Nephron progenitor cell (in vitro differentiated cells): ENCODE data around the gene LGALS8.

Source experiments
- DNase-seq: peaks from one replicate; pipeline ENCODE4 v3.0.0; 2021
- H3K27ac Mint-ChIP-seq: 2 replicates; pipeline ENCODE4 v1.8.0; 2021; ENCODE audit warnings: mild to moderate bottlenecking, moderate library complexity, mixed read lengths
- H3K27me3 Mint-ChIP-seq: 2 replicates; pipeline ENCODE4 v1.8.0; 2021; ENCODE audit warnings: mild to moderate bottlenecking, low read depth, mixed read lengths; ENCODE audit not compliant: poor library complexity
- H3K36me3 Mint-ChIP-seq: 2 replicates; pipeline ENCODE4 v1.8.0; 2021; ENCODE audit warnings: low read depth, mixed read lengths
- H3K4me1 Mint-ChIP-seq: 2 replicates; pipeline ENCODE4 v1.8.0; 2021; ENCODE audit warnings: mixed read lengths
- H3K4me3 Mint-ChIP-seq: 2 replicates; pipeline ENCODE4 v1.8.0; 2021; ENCODE audit warnings: mild to moderate bottlenecking, moderate library complexity, mixed read lengths
- H3K9me3 Mint-ChIP-seq: 2 replicates; pipeline ENCODE4 v1.8.0; 2021; ENCODE audit warnings: mild to moderate bottlenecking, moderate library complexity, mixed read lengths
- TF ChIP-seq, protein P1 (sequence below): fragments of 200-600 bp; sonication (generic); IDR thresholded peaks from 2 replicates; pipeline ENCODE4 v1.5.0; 2021; ENCODE audit warnings: antibody characterized with exemption

Gene LGALS8

DNA sequence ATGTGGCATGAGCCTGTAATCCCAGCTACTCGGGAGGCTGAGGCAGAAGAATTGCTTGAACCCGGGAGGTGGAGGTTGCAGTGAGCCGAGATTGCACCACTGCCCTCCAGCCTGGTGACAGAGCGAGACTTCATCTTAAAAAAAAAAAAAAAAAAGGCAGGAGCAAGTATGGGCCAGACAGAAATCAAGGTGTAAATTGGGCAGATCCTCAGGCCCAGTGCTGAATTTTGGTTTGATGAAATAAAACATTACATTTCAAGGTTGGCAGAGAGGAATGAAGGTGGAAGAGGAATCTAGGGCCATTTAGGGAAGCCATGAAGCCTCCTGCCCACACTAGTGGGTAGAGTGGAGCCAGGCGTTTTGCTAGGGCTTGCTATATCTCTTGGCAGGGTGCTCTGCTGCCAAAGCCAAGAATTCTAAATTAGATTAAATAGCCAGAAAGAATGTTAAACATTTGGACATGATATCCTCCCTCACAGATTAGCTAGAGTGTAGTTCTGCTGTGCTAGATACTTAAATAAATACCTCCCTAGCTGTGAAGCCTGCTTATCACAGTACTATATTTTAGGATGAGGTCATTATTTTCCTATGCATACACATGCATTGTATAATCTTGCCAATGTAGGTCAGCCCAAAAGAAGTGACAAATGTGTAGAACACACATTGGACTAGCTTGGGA is 16.6 kb upstream of the LGALS8 start:
- Mint-ChIP-seq H3K9me3 (no peaks in the 10 kb centered on the region), H3K4me3 (no peak overlapping the region), H3K36me3 (no peaks in the 10 kb centered on the region), H3K4me1 (peaks cover 47% of the 10 kb centered on the region), H3K27me3 (peaks cover 4% of the 10 kb centered on the region), H3K27ac (no peak overlapping the region)
- TF ChIP-seq, protein P1, sequence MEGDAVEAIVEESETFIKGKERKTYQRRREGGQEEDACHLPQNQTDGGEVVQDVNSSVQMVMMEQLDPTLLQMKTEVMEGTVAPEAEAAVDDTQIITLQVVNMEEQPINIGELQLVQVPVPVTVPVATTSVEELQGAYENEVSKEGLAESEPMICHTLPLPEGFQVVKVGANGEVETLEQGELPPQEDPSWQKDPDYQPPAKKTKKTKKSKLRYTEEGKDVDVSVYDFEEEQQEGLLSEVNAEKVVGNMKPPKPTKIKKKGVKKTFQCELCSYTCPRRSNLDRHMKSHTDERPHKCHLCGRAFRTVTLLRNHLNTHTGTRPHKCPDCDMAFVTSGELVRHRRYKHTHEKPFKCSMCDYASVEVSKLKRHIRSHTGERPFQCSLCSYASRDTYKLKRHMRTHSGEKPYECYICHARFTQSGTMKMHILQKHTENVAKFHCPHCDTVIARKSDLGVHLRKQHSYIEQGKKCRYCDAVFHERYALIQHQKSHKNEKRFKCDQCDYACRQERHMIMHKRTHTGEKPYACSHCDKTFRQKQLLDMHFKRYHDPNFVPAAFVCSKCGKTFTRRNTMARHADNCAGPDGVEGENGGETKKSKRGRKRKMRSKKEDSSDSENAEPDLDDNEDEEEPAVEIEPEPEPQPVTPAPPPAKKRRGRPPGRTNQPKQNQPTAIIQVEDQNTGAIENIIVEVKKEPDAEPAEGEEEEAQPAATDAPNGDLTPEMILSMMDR, result no peak
- DNase-seq, result no peak

DNA sequence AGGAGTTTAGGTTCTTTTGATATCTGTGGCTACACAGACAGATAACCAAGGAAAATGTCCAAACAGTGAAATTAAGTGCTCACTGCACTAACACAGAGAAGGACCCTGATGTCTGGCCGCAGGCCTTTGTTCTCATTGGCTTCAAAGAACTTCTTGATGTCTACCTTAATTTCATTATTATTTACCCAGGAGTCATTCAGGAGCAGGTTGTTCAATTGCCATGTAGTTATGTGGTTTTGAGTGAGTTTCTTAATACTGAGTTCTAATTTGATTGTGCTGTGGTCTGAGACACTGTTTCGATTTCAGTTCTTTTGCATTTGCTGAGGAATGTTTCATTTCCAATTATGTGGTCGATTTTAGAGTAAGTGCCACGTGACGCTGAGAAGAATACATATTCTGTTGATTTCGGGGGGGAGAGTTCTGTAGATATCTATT is 15.2 kb upstream of the LGALS8 start:
- DNase-seq, result no peak
- H3K27me3 Mint-ChIP-seq, result no peaks in the 10 kb centered on the region
- H3K4me3 Mint-ChIP-seq, result no peak overlapping the region
- no peak overlapping the region for H3K27ac Mint-ChIP-seq
- H3K9me3 Mint-ChIP-seq, result no peaks in the 10 kb centered on the region
- TF ChIP-seq, protein P1, result no peak
- H3K36me3 Mint-ChIP-seq, result no peaks in the 10 kb centered on the region
- peaks cover 35% of the 10 kb centered on the region for H3K4me1 Mint-ChIP-seq

DNA sequence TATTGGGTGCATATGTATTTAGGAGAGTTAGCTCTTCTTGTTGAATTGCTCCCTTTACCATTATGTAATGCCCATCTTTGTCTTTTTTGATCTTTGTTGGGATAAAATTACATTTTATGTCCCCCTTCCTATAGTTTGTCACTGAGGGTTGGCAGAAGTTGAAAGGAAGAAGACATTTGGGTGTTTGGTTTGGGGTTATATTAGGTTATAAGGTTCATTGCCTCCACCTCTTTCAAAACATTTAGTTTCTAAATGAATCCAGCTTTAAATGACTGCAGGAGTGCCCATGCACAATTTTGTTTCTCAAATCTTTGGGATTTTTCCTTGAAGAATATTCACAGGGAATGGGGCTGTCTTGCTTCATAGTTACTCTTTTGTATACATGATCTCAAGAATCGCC is 14.6 kb upstream of the LGALS8 start:
- Mint-ChIP-seq H3K27ac (no peak overlapping the region), H3K4me3 (no peak overlapping the region)

DNA sequence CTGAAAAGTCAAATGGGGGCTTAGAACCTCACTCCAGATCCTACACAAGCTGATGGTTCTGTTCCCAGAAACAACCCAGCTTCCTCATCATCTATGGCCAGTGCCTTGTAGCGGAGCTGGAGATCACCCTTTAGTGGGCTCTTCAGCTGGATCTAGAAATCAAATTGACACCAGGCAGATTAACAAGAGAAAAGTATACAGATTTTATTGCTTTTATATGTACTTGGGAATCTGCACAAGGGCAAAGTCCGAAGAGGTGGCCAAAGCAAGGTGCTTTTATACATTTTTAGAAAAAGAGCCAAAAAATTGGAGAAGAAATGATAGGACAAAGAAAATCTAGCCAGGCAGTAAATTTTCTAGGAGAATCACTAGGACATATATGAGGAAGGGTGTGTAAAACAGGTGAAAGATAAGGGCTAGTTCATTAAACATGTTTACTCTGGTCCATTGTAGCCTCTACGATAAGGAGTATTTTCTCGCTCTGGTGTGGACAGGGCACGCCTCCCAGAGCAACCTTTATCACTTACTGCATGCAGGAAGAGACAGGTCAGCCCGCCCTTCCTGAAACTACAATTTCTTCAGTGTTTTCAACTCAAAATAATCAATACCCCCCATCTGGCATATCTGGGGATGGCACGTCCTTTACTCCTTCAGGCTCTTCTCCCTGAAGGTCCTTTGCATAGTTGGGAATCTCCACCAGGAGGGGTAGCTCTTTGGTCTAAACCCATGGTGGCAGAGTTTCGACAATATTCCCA is 14.0 kb upstream of the LGALS8 start:
- Mint-ChIP-seq H3K27ac (peak overlapping the region; percentile 52), H3K9me3 (no peaks in the 10 kb centered on the region), H3K4me3 (no peak overlapping the region), H3K36me3 (no peaks in the 10 kb centered on the region), H3K4me1 (peaks cover 27% of the 10 kb centered on the region), H3K27me3 (no peaks in the 10 kb centered on the region)
- no peak for DNase-seq
- TF ChIP-seq, protein P1, result no peak

More for the DNA sequence above, 14.6 kb upstream of the LGALS8 start:
- H3K9me3 Mint-ChIP-seq, result no peaks in the 10 kb centered on the region
- DNase-seq, result no peak
- H3K27me3 Mint-ChIP-seq, result no peaks in the 10 kb centered on the region
- TF ChIP-seq, protein P1, result no peak
- H3K4me1 Mint-ChIP-seq, result peaks cover 33% of the 10 kb centered on the region
- H3K36me3 Mint-ChIP-seq, result no peaks in the 10 kb centered on the region

DNA sequence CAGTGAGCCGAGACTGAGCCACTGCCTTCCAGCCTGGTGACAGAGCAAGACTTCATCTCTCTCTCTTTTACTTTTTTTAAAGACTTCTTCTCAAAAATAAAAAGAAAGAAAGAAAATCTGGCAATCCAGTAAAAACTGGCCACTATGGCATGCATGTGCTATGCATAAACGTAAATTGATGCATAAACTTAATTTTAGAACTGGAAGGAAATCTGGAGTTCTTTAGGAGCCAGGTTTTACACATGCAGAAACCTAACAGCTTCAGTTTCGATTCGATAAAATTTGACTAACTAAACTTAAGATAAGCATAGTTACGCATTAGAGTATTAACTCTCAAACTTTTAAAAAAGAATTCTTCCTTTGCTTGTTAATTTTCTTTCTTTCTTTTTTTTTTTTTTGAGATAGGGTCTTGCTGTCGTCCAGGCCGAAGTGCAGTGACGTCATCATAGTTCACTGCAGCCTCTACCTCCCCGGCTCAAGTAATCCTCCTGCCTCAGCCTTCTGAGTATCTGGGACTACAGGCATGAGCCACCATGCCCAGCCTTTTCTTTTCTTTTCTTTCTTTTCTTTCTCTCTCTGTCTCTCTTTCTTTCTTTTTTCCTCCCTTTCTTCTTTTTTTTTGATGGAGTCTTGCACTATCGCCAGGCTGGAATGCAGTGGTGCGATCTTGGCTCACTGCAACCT is 11.9 kb upstream of the LGALS8 start:
- H3K9me3 Mint-ChIP-seq, result no peaks in the 10 kb centered on the region
- H3K27ac Mint-ChIP-seq, result no peak overlapping the region
- DNase-seq, result no peak
- peaks cover 2% of the 10 kb centered on the region for H3K27me3 Mint-ChIP-seq
- no peak overlapping the region for H3K4me3 Mint-ChIP-seq
- no peaks in the 10 kb centered on the region for H3K36me3 Mint-ChIP-seq
- TF ChIP-seq, protein P1, result no peak
- H3K4me1 Mint-ChIP-seq, result peaks cover 32% of the 10 kb centered on the region
